Skeletal muscle tissue (tissue), 4 donors: ENCODE data around the gene SSU72. TPM values are rescaled to one million over a fixed set of nuclear protein-coding genes. Genes with fewer than 3 reads are reported as not detected.
"Not testable (repeated sequence)": the region's sequence is repeated elsewhere in the genome, so short reads cannot be mapped to it uniquely, and the experiment has no call there.

Experiments
- H3K27ac ChIP-seq: one replicate; pipeline ENCODE4 v1.7.0; 2013; ENCODE audit warnings: mild to moderate bottlenecking, low read depth, low read length, inconsistent platforms
- H3K27me3 ChIP-seq, 3 donors: one replicate each; pipeline ENCODE4 v1.7.0; 2013; ENCODE audit warnings: low read length in 3 of 3; ENCODE audit not compliant: control insufficient read depth in 3 of 3, insufficient read depth in 3 of 3
- H3K36me3 ChIP-seq, 3 donors: one replicate each; pipeline ENCODE4 v1.7.0; 2013; ENCODE audit warnings: low read length in 3 of 3; ENCODE audit not compliant: control insufficient read depth in 3 of 3, insufficient read depth in 3 of 3
- H3K4me1 ChIP-seq, 3 donors: one replicate each; pipeline ENCODE4 v1.7.0; 2013; ENCODE audit warnings: low read length in 3 of 3, mild to moderate bottlenecking in 3 of 3; ENCODE audit not compliant: control insufficient read depth in 3 of 3, insufficient read depth in 3 of 3
- H3K4me3 ChIP-seq, 3 donors: one replicate each; pipeline ENCODE4 v1.7.0; 2013; ENCODE audit warnings: low read length in 3 of 3
- H3K9ac ChIP-seq, 3 donors: one replicate each; pipeline ENCODE4 v1.7.0; 2013; ENCODE audit warnings: low read length in 3 of 3, mild to moderate bottlenecking in 3 of 3, moderate library complexity in 2 of 3, low read depth in 1 of 3
- H3K9me3 ChIP-seq, 3 donors: one replicate each; pipeline ENCODE4 v1.7.0; 2013; ENCODE audit warnings: low read length in 3 of 3; ENCODE audit not compliant: control insufficient read depth in 3 of 3
- total RNA-seq: library from RNA; depleted of rRNA; stranded (reverse); fragments of >200 nt; gene quantifications from one replicate; pipeline ENCODE4 v1.2.3, GENCODE V29; 2014
- donor health status: Osteomylitis.

Gene SSU72
- total RNA-seq, 1 donor from 2014 or later, result 40.2 TPM

DNA sequence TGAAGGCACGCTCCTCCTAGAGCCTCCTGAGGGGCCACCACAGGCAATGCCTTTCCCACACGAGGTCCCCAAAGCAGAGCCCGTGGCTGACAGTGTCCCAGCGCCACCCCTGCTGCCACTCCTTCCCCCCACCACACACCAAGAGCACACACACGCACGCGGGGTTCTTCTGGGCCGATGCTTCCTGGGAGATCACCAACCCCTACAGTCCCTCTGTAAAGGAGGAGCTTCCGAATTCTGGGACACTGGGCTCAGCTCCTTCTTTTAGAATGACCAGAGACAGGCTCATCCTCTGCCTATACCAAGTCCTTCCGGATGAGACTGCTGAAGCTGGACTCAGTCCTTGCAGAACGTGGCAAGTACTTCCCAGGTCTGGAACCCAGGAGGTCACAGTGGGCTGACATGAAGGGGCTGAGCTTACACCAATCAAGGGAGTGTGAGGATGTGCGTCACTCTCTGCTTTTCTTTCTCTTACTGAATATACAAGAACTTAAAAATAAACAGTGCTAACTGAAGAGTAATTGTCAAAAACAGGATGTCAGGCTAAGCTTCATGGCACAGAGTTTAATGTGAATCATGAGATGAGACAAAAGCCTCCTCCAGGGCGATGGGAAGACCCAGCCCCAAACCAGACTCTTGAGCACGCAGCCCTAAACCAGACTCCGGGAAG is 12.7 kb downstream of the SSU72 start:
- Histone ChIP-seq H3K4me1 (peaks cover 1 to 11% (median 3%) of the 10 kb centered on the region in 3 donors), H3K9ac (no peak overlapping the region), H3K36me3 (peaks cover 38 to 53% (median 47%) of the 10 kb centered on the region in 3 donors), H3K27me3 (no peaks in the 10 kb centered on the region), H3K27ac (no peak overlapping the region), H3K4me3 (no peak overlapping the region), H3K9me3 (no peaks in the 10 kb centered on the region)

DNA sequence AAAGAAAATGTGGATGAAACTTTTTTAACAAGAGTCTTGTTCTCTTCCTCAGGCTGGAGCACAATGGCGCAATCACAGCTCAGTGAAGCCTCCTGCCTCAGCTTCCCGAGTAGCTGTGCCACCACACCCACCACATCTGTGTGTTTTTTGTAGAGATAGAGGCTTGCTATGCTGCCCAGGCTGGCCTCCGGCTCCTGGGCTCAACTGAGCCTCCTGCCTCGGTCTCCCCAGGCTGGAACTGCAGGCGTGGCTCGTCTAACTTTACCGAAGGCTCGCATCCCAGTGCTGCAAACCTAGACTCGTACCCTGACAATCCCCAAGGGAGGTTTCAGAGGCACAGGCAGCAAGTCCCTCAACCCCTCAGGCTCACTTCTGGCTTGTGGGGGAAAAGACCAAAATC is 14.5 kb downstream of the SSU72 start:
- Histone ChIP-seq H3K9me3 (no peaks in the 10 kb centered on the region), H3K36me3 (peaks cover 34 to 44% (median 43%) of the 10 kb centered on the region in 3 donors), H3K27me3 (no peaks in the 10 kb centered on the region), H3K9ac (no peak overlapping the region), H3K4me3 (no peak overlapping the region), H3K27ac (no peak overlapping the region), H3K4me1 (peaks cover 0 to 12% (median 9%) of the 10 kb centered on the region in 3 donors)

DNA sequence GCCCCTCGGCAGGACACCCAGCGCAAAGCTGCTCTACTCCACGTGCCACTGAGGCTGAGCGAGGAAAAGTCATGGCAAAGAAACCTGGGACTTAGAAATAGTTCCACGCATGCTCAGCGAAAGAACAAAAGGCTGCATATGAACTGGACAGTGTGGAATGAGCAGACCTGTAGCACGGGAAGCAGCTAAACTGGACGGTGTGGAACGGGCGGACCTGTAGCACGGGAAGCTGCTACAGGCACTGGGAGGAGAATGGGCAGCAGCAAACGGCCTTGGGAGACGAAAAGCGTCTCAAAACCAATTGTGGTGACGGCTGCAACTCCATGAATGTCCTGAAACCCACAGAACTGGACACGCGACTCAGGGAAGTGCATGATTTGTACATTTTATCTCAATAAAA is 15.6 kb downstream of the SSU72 start:
- no peaks in the 10 kb centered on the region for H3K9me3 ChIP-seq
- H3K4me1 ChIP-seq, result peaks cover 11 to 23% (median 18%) of the 10 kb centered on the region in 3 donors
- H3K27ac ChIP-seq, result no peak overlapping the region
- H3K36me3 ChIP-seq, result peaks cover 26 to 36% (median 35%) of the 10 kb centered on the region in 3 donors
- no peak overlapping the region for H3K9ac ChIP-seq
- H3K27me3 ChIP-seq, result no peaks in the 10 kb centered on the region
- no peak overlapping the region for H3K4me3 ChIP-seq

DNA sequence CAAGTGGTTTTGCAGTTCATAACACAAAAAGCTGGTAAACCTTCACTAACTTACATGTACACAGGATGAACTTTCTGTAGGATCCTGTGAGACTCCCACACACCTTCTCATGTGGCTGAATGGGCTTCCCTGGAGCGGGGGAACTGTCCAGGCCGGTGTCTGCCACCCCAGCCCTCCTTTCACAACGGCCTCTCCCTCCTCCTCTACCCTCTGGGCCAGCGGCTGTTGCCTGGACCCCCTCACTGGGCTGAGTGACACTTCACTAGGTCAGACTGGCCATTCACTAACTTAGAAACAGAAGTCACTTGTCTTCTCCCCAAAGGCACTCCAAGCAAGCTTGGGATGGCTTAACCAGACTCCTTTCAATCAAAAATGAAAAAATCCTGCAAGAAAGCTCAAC is 16.1 kb downstream of the SSU72 start:
- H3K36me3 ChIP-seq, result peaks cover 24 to 31% (median 31%) of the 10 kb centered on the region in 3 donors
- H3K4me3 ChIP-seq, result no peak overlapping the region
- H3K9me3 ChIP-seq, result no peaks in the 10 kb centered on the region
- no peaks in the 10 kb centered on the region for H3K27me3 ChIP-seq
- H3K9ac ChIP-seq, result no peak overlapping the region
- no peak overlapping the region for H3K27ac ChIP-seq
- peaks cover 11 to 28% (median 21%) of the 10 kb centered on the region in 3 donors for H3K4me1 ChIP-seq

DNA sequence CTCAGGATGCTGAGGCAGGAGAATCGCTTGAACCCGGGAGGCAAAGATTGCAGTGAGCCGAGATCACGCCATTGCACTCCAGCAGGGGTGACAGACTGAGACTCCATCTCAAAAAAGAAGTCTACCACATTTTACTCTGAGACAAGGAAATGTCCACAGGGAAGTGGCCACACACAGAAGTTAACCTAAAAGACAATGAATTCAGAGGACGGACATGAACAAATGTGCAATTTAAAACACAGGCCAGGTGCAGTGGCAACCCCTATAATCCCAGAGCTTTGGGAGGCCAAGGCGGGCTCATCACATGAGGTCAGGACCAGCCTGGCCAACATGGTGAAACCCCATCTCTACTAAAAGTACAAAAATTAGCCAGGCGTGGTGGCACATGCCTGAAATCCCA is 17.0 kb downstream of the SSU72 start:
- not testable (repeated sequence) for H3K9me3 ChIP-seq, H3K9ac ChIP-seq

DNA sequence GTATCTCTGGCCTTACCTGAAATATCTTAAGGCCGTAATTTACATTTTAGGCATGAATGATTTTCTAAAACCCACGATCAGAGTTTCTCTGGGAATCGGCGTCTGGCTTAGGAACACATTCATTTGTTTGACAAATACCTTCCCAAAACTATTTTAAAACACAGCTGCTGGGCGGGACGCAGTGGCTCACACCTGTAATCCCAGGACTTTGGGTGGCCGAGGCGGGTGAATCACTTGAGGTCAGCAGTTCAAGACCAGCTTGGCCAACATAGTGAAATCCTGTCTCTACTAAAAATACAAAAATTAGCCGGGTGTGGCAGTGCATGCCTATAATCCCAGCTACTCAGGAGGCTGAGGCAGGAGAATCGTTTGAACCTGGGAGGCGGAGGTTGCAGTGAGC is 17.7 kb downstream of the SSU72 start:
- Histone ChIP-seq H3K36me3 (peaks cover 14 to 19% (median 15%) of the 10 kb centered on the region in 3 donors), H3K4me1 (peaks cover 14 to 35% (median 26%) of the 10 kb centered on the region in 3 donors)
- not testable (repeated sequence) for H3K27ac ChIP-seq, H3K9ac ChIP-seq, H3K4me3 ChIP-seq, H3K9me3 ChIP-seq, H3K27me3 ChIP-seq

More for the DNA sequence above, 17.0 kb downstream of the SSU72 start:
- peaks cover 11 to 28% (median 21%) of the 10 kb centered on the region in 3 donors for H3K4me1 ChIP-seq
- not testable (repeated sequence) for H3K4me3 ChIP-seq, H3K27me3 ChIP-seq, H3K27ac ChIP-seq
- peaks cover 20 to 26% (median 23%) of the 10 kb centered on the region in 3 donors for H3K36me3 ChIP-seq

DNA sequence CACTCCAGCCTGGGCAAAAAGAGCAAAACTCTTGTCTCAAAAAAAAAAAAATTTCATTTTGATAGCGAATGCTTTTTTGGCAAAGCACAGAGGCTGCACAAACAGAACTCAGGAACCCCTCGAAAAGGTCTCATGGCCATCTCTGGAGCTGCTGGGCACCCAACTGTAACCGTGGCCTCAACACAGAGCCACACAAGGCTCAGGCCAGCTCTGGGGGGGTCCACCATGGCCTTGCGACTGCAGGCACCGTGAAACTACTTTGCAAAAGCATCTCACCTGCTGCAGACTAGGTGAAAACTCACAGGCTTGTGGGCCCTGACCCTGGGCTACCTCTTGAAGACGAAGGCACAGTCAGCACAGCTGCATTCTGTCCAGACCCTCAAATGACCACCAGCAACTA is 18.2 kb downstream of the SSU72 start:
- Histone ChIP-seq H3K4me3 (no peak overlapping the region), H3K4me1 (peaks cover 15 to 40% (median 30%) of the 10 kb centered on the region in 3 donors), H3K9me3 (no peaks in the 10 kb centered on the region), H3K27ac (no peak overlapping the region), H3K36me3 (peaks cover 11 to 14% (median 12%) of the 10 kb centered on the region in 3 donors), H3K9ac (peak overlapping the region in 1 of 3 donors; percentile 8), H3K27me3 (no peaks in the 10 kb centered on the region)

DNA sequence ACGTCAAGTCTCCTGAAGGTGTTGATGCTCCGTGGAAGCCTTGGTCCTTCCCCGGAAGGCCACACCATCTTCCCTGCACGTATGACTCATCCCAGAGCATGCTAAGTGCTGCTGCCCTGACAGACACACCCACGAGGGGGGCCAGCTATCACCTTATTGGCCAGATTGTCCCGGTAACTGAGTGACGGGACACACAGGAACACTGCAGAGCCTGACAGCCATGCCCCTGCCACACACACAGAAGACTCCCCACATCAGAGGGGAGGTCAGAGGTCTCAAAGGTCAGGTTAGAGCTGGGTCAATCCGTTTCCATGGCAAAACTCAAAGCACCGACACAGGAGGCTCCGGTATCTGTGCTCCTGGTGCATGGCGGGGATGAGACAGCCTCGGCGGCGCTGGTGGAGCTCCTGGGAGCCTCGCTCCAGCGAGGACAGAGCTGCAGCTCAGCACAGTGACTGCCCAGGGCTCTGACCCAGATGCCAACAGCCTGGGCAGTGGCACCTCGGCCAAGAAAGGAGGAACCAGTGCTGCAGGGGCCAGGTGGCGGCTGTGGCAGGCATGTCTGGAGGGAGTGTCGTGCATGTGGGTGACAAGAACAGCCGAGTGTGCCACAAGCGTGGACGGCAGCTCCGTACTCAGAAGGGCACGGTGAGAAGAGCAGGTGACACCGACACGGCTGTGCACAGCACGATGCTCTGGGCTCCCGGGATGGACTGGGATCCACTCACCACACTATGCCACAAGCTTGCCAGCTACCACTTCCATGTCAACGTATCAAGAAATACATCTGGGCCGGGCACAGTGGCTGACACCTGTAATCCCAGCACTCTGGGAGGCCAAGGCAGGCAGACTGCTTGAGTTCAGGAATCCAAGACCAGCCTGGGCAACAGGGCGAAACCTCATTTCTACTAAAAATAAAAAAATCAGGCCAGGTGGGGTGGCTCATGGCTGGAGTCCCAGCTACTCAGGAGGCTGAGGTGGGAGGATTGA is 19.4 kb downstream of the SSU72 start:
- H3K4me1 ChIP-seq, result peaks cover 28 to 53% (median 42%) of the 10 kb centered on the region in 3 donors
- H3K9ac ChIP-seq, result peak overlapping the region; percentile 11 to 82 (median 69)
- no peaks in the 10 kb centered on the region for H3K27me3 ChIP-seq
- peak overlapping the region; percentile 68 for H3K27ac ChIP-seq
- peak overlapping the region; percentile 7 to 60 (median 45) for H3K4me3 ChIP-seq
- no peaks in the 10 kb centered on the region for H3K9me3 ChIP-seq
- H3K36me3 ChIP-seq, result peaks cover 6% of the 10 kb centered on the region in 3 donors

DNA sequence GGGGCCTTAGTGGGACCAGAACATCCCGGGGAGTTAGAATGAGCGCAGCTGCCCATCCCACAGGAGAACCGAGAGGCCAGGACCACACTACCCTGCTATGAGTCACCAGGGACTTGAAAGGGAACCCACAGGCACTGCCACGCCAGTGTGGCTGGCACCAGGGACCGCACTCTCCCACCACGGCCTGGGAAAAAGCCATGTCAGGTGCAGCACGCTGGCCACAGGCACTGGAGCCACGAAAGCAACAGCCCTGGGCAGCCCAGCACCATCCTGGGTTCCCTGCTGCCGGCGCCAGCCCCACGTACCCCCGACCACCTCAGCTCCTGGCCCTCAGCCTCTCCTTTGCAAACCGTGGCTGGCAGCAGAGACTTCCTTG is 20.1 kb downstream of the SSU72 start:
- H3K27ac ChIP-seq, result peak overlapping the region; percentile 68
- peak overlapping the region in 2 of 3 donors; percentile 69 to 82 for H3K9ac ChIP-seq
- H3K4me3 ChIP-seq, result peak overlapping the region in 2 of 3 donors; percentile 45 to 60
- H3K36me3 ChIP-seq, result peaks cover 0 to 3% (median 2%) of the 10 kb centered on the region in 3 donors
- H3K4me1 ChIP-seq, result peaks cover 28 to 54% (median 44%) of the 10 kb centered on the region in 3 donors
- H3K27me3 ChIP-seq, result no peaks in the 10 kb centered on the region
- no peaks in the 10 kb centered on the region for H3K9me3 ChIP-seq
